Activated CD4-positive, alpha-beta T cell treated with anti-CD3 and anti-CD28 coated beads, Interleukin-2, amount 10 ng/mL, durations not matched to agents 24 days and 14 days (primary cell): ENCODE results near the gene JMJD7. TPM values are rescaled to one million over a fixed set of nuclear protein-coding genes. Genes with fewer than 3 reads are reported as not detected.
A peak's percentile ranks its signal among the peaks of the same experiment; 100 is the strongest.

Experiments
- DNase-seq: peaks from one replicate; pipeline ENCODE4 v3.0.0; 2022
- H3K27ac Mint-ChIP-seq: one replicate; pipeline ENCODE4 v1.8.0; 2022; ENCODE audit warnings: mild to moderate bottlenecking, mixed read lengths
- H3K27me3 Mint-ChIP-seq: one replicate; pipeline ENCODE4 v1.8.0; 2022; ENCODE audit warnings: mixed read lengths
- H3K36me3 Mint-ChIP-seq: one replicate; pipeline ENCODE4 v1.8.0; 2022; ENCODE audit warnings: low read depth, mild to moderate bottlenecking, mixed read lengths
- H3K4me1 Mint-ChIP-seq: one replicate; pipeline ENCODE4 v1.8.0; 2021; ENCODE audit warnings: mixed read lengths
- H3K4me3 Mint-ChIP-seq: one replicate; pipeline ENCODE4 v1.8.0; 2022; ENCODE audit warnings: mild to moderate bottlenecking, moderate library complexity, mixed read lengths
- H3K9me3 Mint-ChIP-seq: one replicate; pipeline ENCODE4 v1.8.0; 2021; ENCODE audit warnings: mixed read lengths
- intact Hi-C: fragments of 100-400 bp; cut with micrococcal nuclease; formaldehyde crosslinking; loops from one replicate; pipeline ENCODE4 v1.15.1; 2023
- total RNA-seq: library from RNA; stranded (reverse); gene quantifications from 2 replicates; pipeline ENCODE4 v1.2.3, GENCODE V29; 2022

The JMJD7 gene
- total RNA-seq, 1 donor from 2014 or later, result 20.1 TPM

- H3K9me3 Mint-ChIP-seq, result no peaks in the 10 kb centered on the region
- no peaks in the 10 kb centered on the region for H3K27me3 Mint-ChIP-seq
- H3K27ac Mint-ChIP-seq, result no peak overlapping the region
- H3K36me3 Mint-ChIP-seq, result peaks cover 7% of the 10 kb centered on the region
- H3K4me3 Mint-ChIP-seq, result no peak overlapping the region
- intact Hi-C loops, result no loop called here
- no peak for DNase-seq
- H3K4me1 Mint-ChIP-seq, result peaks cover 24% of the 10 kb centered on the region
Measured at GRCh38 chr15:41809121-41809520, 18.8 kb upstream of the JMJD7 start.

- peaks cover 6% of the 10 kb centered on the region for H3K36me3 Mint-ChIP-seq
- H3K4me1 Mint-ChIP-seq, result peaks cover 24% of the 10 kb centered on the region
- intact Hi-C loops, result loop anchor here (2.0 to 5.0 kb wide), 3 partner anchors 113 to 207 kb away; no protein-coding TSS in a partner anchor
- H3K4me3 Mint-ChIP-seq, result no peak overlapping the region
- H3K27ac Mint-ChIP-seq, result no peak overlapping the region
- no peak for DNase-seq
- H3K27me3 Mint-ChIP-seq, result no peaks in the 10 kb centered on the region
- no peaks in the 10 kb centered on the region for H3K9me3 Mint-ChIP-seq
Measured at GRCh38 chr15:41809526-41810220, 18.2 kb upstream of the JMJD7 start.

GRCh38 chr15:41810651-41811431 is 17.1 kb upstream of the JMJD7 start:
- intact Hi-C loops, result loop anchor here (1.0 to 5.0 kb wide), 6 partner anchors 37 to 345 kb away; partner anchors contain the start of gene MAPKBP1
- Mint-ChIP-seq H3K36me3 (peaks cover 8% of the 10 kb centered on the region), H3K4me1 (peaks cover 19% of the 10 kb centered on the region), H3K27ac (no peak overlapping the region), H3K27me3 (no peaks in the 10 kb centered on the region), H3K9me3 (no peaks in the 10 kb centered on the region), H3K4me3 (no peak overlapping the region)
- no peak for DNase-seq

- H3K9me3 Mint-ChIP-seq, result no peaks in the 10 kb centered on the region
- no peaks in the 10 kb centered on the region for H3K27me3 Mint-ChIP-seq
- no peak overlapping the region for H3K4me3 Mint-ChIP-seq
- peak overlapping the region; percentile 20 for H3K27ac Mint-ChIP-seq
- H3K36me3 Mint-ChIP-seq, result peaks cover 12% of the 10 kb centered on the region
- DNase-seq, result peak; percentile 92
- intact Hi-C loops, result loop anchor here (1.0 to 5.0 kb wide), 6 partner anchors 37 to 345 kb away; partner anchors contain the start of gene MAPKBP1
- H3K4me1 Mint-ChIP-seq, result peaks cover 19% of the 10 kb centered on the region
Measured at GRCh38 chr15:41811432-41812195, 16.3 kb upstream of the JMJD7 start.

- peaks cover 19% of the 10 kb centered on the region for H3K4me1 Mint-ChIP-seq
- H3K27ac Mint-ChIP-seq, result no peak overlapping the region
- no peak for DNase-seq
Measured at GRCh38 chr15:41812820-41813375, 15.0 kb upstream of the JMJD7 start.

GRCh38 chr15:41813426-41813825 is 14.5 kb upstream of the JMJD7 start:
- Mint-ChIP-seq H3K36me3 (peaks cover 12% of the 10 kb centered on the region), H3K4me3 (no peak overlapping the region), H3K4me1 (peaks cover 19% of the 10 kb centered on the region), H3K27ac (no peak overlapping the region), H3K9me3 (no peaks in the 10 kb centered on the region), H3K27me3 (no peaks in the 10 kb centered on the region)
- intact Hi-C loops, result loop anchor here (5.0 kb wide), 1 partner anchor 191 kb away; no protein-coding TSS in a partner anchor
- DNase-seq, result no peak

More at GRCh38 chr15:41812820-41813375, 15.0 kb upstream of the JMJD7 start:
- Mint-ChIP-seq H3K27me3 (no peaks in the 10 kb centered on the region), H3K36me3 (peaks cover 12% of the 10 kb centered on the region), H3K9me3 (no peaks in the 10 kb centered on the region), H3K4me3 (no peak overlapping the region)
- intact Hi-C loops, result loop anchor here (5.0 kb wide), 1 partner anchor 191 kb away; no protein-coding TSS in a partner anchor

- intact Hi-C loops, result loop anchor here (5.0 kb wide), 1 partner anchor 192 kb away; no protein-coding TSS in a partner anchor
- H3K4me3 Mint-ChIP-seq, result no peak overlapping the region
- no peaks in the 10 kb centered on the region for H3K27me3 Mint-ChIP-seq
- H3K27ac Mint-ChIP-seq, result no peak overlapping the region
- H3K9me3 Mint-ChIP-seq, result no peaks in the 10 kb centered on the region
- peaks cover 15% of the 10 kb centered on the region for H3K36me3 Mint-ChIP-seq
- H3K4me1 Mint-ChIP-seq, result peaks cover 19% of the 10 kb centered on the region
- no peak for DNase-seq
Measured at GRCh38 chr15:41814534-41814933, 13.4 kb upstream of the JMJD7 start.

GRCh38 chr15:41816788-41817187 is 11.1 kb upstream of the JMJD7 start:
- Mint-ChIP-seq H3K4me1 (peaks cover 2% of the 10 kb centered on the region), H3K27me3 (no peaks in the 10 kb centered on the region), H3K4me3 (no peak overlapping the region), H3K27ac (no peak overlapping the region), H3K36me3 (peaks cover 21% of the 10 kb centered on the region), H3K9me3 (no peaks in the 10 kb centered on the region)
- DNase-seq, result no peak
- intact Hi-C loops, result no loop called here

- DNase-seq, result no peak
- Mint-ChIP-seq H3K27ac (no peak overlapping the region), H3K4me3 (no peak overlapping the region), H3K27me3 (no peaks in the 10 kb centered on the region), H3K36me3 (peaks cover 20% of the 10 kb centered on the region), H3K9me3 (no peaks in the 10 kb centered on the region), H3K4me1 (no peaks in the 10 kb centered on the region)
- intact Hi-C loops, result no loop called here
Measured at GRCh38 chr15:41817327-41817726, 10.6 kb upstream of the JMJD7 start.

- no peak for DNase-seq
- Mint-ChIP-seq H3K27ac (no peak overlapping the region), H3K4me3 (no peak overlapping the region), H3K36me3 (peaks cover 21% of the 10 kb centered on the region), H3K27me3 (no peaks in the 10 kb centered on the region), H3K9me3 (no peaks in the 10 kb centered on the region), H3K4me1 (no peaks in the 10 kb centered on the region)
- intact Hi-C loops, result no loop called here
Measured at GRCh38 chr15:41817781-41818180, 10.1 kb upstream of the JMJD7 start.

GRCh38 chr15:41819455-41820050 is 8.3 kb upstream of the JMJD7 start:
- H3K9me3 Mint-ChIP-seq, result no peaks in the 10 kb centered on the region
- DNase-seq, result no peak
- intact Hi-C loops, result no loop called here
- no peak overlapping the region for H3K4me3 Mint-ChIP-seq
- no peak overlapping the region for H3K27ac Mint-ChIP-seq
- H3K36me3 Mint-ChIP-seq, result peaks cover 26% of the 10 kb centered on the region
- H3K27me3 Mint-ChIP-seq, result no peaks in the 10 kb centered on the region
- no peaks in the 10 kb centered on the region for H3K4me1 Mint-ChIP-seq

- peaks cover 28% of the 10 kb centered on the region for H3K36me3 Mint-ChIP-seq
- no peaks in the 10 kb centered on the region for H3K9me3 Mint-ChIP-seq
- intact Hi-C loops, result no loop called here
- H3K4me1 Mint-ChIP-seq, result no peaks in the 10 kb centered on the region
- H3K4me3 Mint-ChIP-seq, result no peak overlapping the region
- no peak for DNase-seq
- H3K27ac Mint-ChIP-seq, result no peak overlapping the region
- H3K27me3 Mint-ChIP-seq, result no peaks in the 10 kb centered on the region
Measured at GRCh38 chr15:41820791-41821423, 7.0 kb upstream of the JMJD7 start.

- no peak for DNase-seq
- Mint-ChIP-seq H3K27ac (no peak overlapping the region), H3K4me1 (peaks cover 3% of the 10 kb centered on the region), H3K36me3 (peaks cover 30% of the 10 kb centered on the region), H3K9me3 (no peaks in the 10 kb centered on the region), H3K27me3 (peaks cover 2% of the 10 kb centered on the region), H3K4me3 (no peak overlapping the region)
- intact Hi-C loops, result no loop called here
Measured at GRCh38 chr15:41821831-41822230, 6.1 kb upstream of the JMJD7 start.
